Heart right ventricle (tissue), 16 donors: ENCODE results near the gene RCL1. TPM values are rescaled to one million over a fixed set of nuclear protein-coding genes. Genes with fewer than 3 reads are reported as not detected.

Experiments
- ATAC-seq, 8 donors: fragments of 200-7000 bp; cut with Tn5 transposase; one replicate each; pipeline ENCODE4 v1.9.1; 2020; ENCODE audit warnings: mild to moderate bottlenecking in 8 of 8, moderate library complexity in 8 of 8, moderate number of reproducible peaks in 1 of 8
- DNase-seq, 2 donors: peaks; one replicate each; pipeline ENCODE4 v3.0.0-alpha.2; 2020
- H3K27ac ChIP-seq, 10 donors: fragments of 200-600 bp; sonication (generic) in 2 of 10; one replicate each; pipeline versions ENCODE4 v1.5.0 to v1.8.0; 2020 to 2022; ENCODE audit warnings: mild to moderate bottlenecking in 3 of 10
- H3K27me3 ChIP-seq, 7 donors: fragments of 200-600 bp; one replicate each; pipeline ENCODE4 v1.8.0; 2021 to 2022; ENCODE audit warnings: mild to moderate bottlenecking in 2 of 7
- H3K36me3 ChIP-seq, 9 donors: fragments of 200-600 bp; sonication (generic) in 1 of 9; one replicate each; pipeline versions ENCODE4 v1.5.0 to v1.8.0; 2020 to 2022; ENCODE audit warnings: mild to moderate bottlenecking in 2 of 9
- H3K4me1 ChIP-seq, 9 donors: fragments of 200-600 bp; sonication (generic) in 1 of 9; one replicate each; pipeline versions ENCODE4 v1.5.0 to v1.8.0; 2020 to 2022; ENCODE audit warnings: mild to moderate bottlenecking in 4 of 9
- H3K4me3 ChIP-seq, 10 donors: fragments of 200-600 bp; sonication (generic) in 2 of 10; one replicate each; pipeline versions ENCODE4 v1.5.0 to v1.8.0; 2020 to 2022; ENCODE audit warnings: mild to moderate bottlenecking in 7 of 10, moderate library complexity in 2 of 10
- H3K9me3 ChIP-seq, 11 donors: fragments of 200-600 bp in 10 of 11; sonication (generic) in 2 of 11; one replicate each; pipeline versions ENCODE4 v1.5.0 to v1.8.0; 2013 to 2022; ENCODE audit warnings: mild to moderate bottlenecking in 2 of 11, control low read depth in 1 of 11, moderate library complexity in 1 of 11
- CTCF ChIP-seq, 9 donors: fragments of 200-600 bp; sonication (generic) in 2 of 9; IDR thresholded peaks; one replicate each; pipeline versions ENCODE4 v1.5.0 to v1.8.0; 2021 to 2022; ENCODE audit warnings: antibody characterized with exemption in 9 of 9, mild to moderate bottlenecking in 5 of 9, moderate library complexity in 1 of 9
- WGBS, 2 donors: extraction: QIAGEN DNeasy Blood & Tissue Kit; methylation state at CpG; one replicate each; pipeline ENCODE4 v1.1.7; 2013; ENCODE audit warnings: inconsistent platforms in 1 of 2; 5-methylcytosine and 5-hydroxymethylcytosine counted together
- intact Hi-C, 10 donors: fragments of 100-400 bp; cut with DNase I; formaldehyde crosslinking; loops; one replicate each; pipeline versions ENCODE4 v1.11.1 to v1.14.2; 2022
- polyA plus RNA-seq, 2 donors: library from polyadenylated mRNA; stranded (reverse); fragments of 200-250 nt; gene quantifications; one replicate each; pipeline ENCODE4 v1.2.3, GENCODE V29; 2013
- total RNA-seq, 10 donors: library from RNA; stranded (reverse); fragmentation: NEBNext Ultra II Directional in 3 of 10; extraction: Animal tissue kit (Norgen Biotek cat#: 25700) in 3 of 10; gene quantifications; one replicate each; pipeline versions ENCODE4 v1.2.1 to v1.2.4, GENCODE V29; 2021 to 2023
- donor health status: Arrhythmogenic right ventricular cardiomyopathy.
- donor health status: ischemic (EF 13 %, LVEDD 7.1; RV severe dilation, severe dysfunction).
- donor health status: healthy with polysubstance abuse.
- donor health status: DM: no; HTN: yes; CAD: no.
- donor health status: DM: no; HTN: no; CAD: no.
- donor health status: ischemic (EF 25% LVEDD 6.9; RV normal size, moderate dysfunction).
- donor health status: ischemic (EF 25% LVEDD 5.7; RV mildly dilated, moderate dysfunction).
- donor health status: healthy.
- donor health status: DM: yes; HTN: yes; CAD: no.
- donor health status: Ischemic cardiomyopathy.
- donor health status: ischemic (EF 35%, LVEDD 5.7; RV mildly dilated, moderate dysfunction).
- donor health status: nonischemic (EF 11% LVEDD 7.7; RV severe dilation, severe dysfunction).
- donor health status: DM: yes; HTN: yes; CAD: no.
- donor health status: PGD.
- donor health status: ischemic (EF 29% LVEDD 5.4; RV normal size, mild dysfunction).
- donor health status: nonischemic (EF 23%, LVEDD 6.1; RV moderate dilation, normal function).

The RCL1 gene
- total and polyA plus RNA-seq, 12 donors = 4.8 to 9.9 (median 6.8) TPM

- TF ChIP-seq CTCF (IDR thresholded peaks at IDR 0.05) = no peak
- WGBS, 2 donors = 39 to 48% methylated on average over 2 of the region's 2 CpGs
- peaks cover 0 to 28% (median 10%) of the 10 kb centered on the region in 11 donors for H3K9me3 ChIP-seq
- no peaks in the 10 kb centered on the region for H3K36me3 ChIP-seq
- intact Hi-C loops = no loop called here
- no peak overlapping the region for H3K27ac ChIP-seq
- DNase-seq (no peak), ATAC-seq (peak in 1 of 8 donors; percentile 83)
- peaks cover 0 to 18% (median 0%) of the 10 kb centered on the region in 9 donors for H3K4me1 ChIP-seq
- no peak overlapping the region for H3K4me3 ChIP-seq
- H3K27me3 ChIP-seq = no peaks in the 10 kb centered on the region
Observed at GRCh38 chr9:4812858-4813257, 20.1 kb downstream of the RCL1 start.

DNA sequence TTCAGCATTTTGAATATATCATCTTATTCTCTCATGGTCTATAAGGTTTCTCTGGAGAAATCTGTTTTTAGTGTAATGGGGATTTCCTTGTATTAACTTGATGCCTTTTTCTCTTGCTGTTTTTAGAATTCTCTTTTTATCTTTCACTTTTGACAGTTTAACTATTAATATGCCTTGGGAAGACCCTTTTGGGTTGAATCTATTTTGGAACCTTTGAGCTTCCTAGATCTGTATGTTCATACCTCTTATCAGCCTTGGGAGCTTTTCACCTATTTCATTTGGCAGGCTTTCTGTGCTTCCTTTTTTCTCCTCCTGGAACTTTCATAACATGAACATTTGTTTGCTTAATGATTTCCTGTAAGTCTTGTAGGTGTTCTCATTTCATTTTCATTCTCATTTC, 22.2 kb downstream of the RCL1 start:
- Histone ChIP-seq H3K9me3 (peaks cover 0 to 27% (median 10%) of the 10 kb centered on the region in 11 donors), H3K4me1 (peaks cover 0 to 14% (median 0%) of the 10 kb centered on the region in 9 donors), H3K36me3 (no peaks in the 10 kb centered on the region), H3K27ac (peak overlapping the region in 1 of 10 donors; percentile 24), H3K4me3 (no peak overlapping the region), H3K27me3 (no peaks in the 10 kb centered on the region)
- no peak for DNase-seq
- intact Hi-C loops = no loop called here
- TF ChIP-seq CTCF (IDR thresholded peaks at IDR 0.05) = no peak
- no peak for ATAC-seq

GRCh38 chr9:4815381-4815956, 22.7 kb downstream of the RCL1 start:
- DNase-seq = no peak
- Histone ChIP-seq H3K4me3 (no peak overlapping the region), H3K27ac (peak overlapping the region in 1 of 10 donors; percentile 24), H3K9me3 (peaks cover 0 to 27% (median 10%) of the 10 kb centered on the region in 11 donors), H3K36me3 (no peaks in the 10 kb centered on the region), H3K4me1 (peaks cover 0 to 14% (median 0%) of the 10 kb centered on the region in 9 donors), H3K27me3 (no peaks in the 10 kb centered on the region)
- TF ChIP-seq CTCF (IDR thresholded peaks at IDR 0.05) = no peak
- 76 to 87% methylated on average over 7 of the region's 7 CpGs for WGBS, 2 donors
- intact Hi-C loops = no loop called here
- no peak for ATAC-seq

GRCh38 chr9:4820168-4820567, 27.4 kb downstream of the RCL1 start:
- H3K27me3 ChIP-seq = no peaks in the 10 kb centered on the region
- peaks cover 0 to 16% (median 0%) of the 10 kb centered on the region in 9 donors for H3K4me1 ChIP-seq
- no peak overlapping the region for H3K27ac ChIP-seq
- no peak for TF ChIP-seq CTCF (IDR thresholded peaks at IDR 0.05)
- ATAC-seq (no peak), DNase-seq (no peak)
- no peaks in the 10 kb centered on the region for H3K36me3 ChIP-seq
- intact Hi-C loops = no loop called here
- no peak overlapping the region for H3K4me3 ChIP-seq
- 84 to 87% methylated on average over 6 of the region's 6 CpGs for WGBS, 2 donors
- H3K9me3 ChIP-seq = peaks cover 0 to 6% (median 0%) of the 10 kb centered on the region in 11 donors
